ENCODE results near the gene IFT88.

DNA sequence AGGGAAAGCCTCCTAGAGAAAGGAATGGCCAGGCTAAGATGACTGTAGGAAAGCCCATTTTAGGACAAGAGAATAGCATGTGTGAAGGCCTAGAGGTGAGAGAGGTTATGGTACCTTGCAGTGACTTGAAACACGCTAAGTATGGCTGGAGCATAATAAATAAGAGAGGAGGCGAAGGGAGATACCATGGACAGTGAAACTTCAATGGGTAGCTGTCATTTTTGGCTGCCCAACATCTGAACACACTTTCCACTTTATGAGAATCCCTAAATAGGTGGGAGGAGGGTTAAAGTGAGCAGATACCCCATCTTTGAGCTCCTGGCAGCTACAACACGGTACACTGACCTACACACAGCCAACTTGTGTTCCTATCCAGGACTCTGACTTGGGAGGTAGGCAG lies 8.0 kb upstream of the IFT88 start:
- no peak for TF ChIP-seq POLR2A (IDR thresholded peaks at IDR 0.05)
- TF ChIP-seq, protein P1, sequence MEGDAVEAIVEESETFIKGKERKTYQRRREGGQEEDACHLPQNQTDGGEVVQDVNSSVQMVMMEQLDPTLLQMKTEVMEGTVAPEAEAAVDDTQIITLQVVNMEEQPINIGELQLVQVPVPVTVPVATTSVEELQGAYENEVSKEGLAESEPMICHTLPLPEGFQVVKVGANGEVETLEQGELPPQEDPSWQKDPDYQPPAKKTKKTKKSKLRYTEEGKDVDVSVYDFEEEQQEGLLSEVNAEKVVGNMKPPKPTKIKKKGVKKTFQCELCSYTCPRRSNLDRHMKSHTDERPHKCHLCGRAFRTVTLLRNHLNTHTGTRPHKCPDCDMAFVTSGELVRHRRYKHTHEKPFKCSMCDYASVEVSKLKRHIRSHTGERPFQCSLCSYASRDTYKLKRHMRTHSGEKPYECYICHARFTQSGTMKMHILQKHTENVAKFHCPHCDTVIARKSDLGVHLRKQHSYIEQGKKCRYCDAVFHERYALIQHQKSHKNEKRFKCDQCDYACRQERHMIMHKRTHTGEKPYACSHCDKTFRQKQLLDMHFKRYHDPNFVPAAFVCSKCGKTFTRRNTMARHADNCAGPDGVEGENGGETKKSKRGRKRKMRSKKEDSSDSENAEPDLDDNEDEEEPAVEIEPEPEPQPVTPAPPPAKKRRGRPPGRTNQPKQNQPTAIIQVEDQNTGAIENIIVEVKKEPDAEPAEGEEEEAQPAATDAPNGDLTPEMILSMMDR (IDR thresholded peaks at IDR 0.05) = no peak

Data from uterus (tissue), 2 donors.